A673 (cell line): ENCODE data around the gene NCOA7.

Experiments used
- CTCF ChIP-seq: fragments of 300-800, 200-600 bp; sonication (generic); conservative IDR thresholded peaks from 2 replicates; pipeline ENCODE4 v1.5.1; 2017; ENCODE audit warnings: low read depth, mild to moderate bottlenecking, antibody characterized with exemption, low read length, moderate library complexity, mixed read lengths
- EZH2 ChIP-seq: fragments of 200-600 bp; sonication (generic); IDR thresholded peaks from 2 replicates; pipeline ENCODE4 v1.6.1; 2017; ENCODE audit warnings: borderline replicate concordance, low read depth, mild to moderate bottlenecking, mixed read lengths, antibody characterized with exemption, low read length; ENCODE audit not compliant: poor library complexity, severe bottlenecking

GRCh38 chr6:125872259-125872921 is 81.6 kb downstream of the NCOA7 start:
- TF ChIP-seq EZH2 (no peak), CTCF (no peak)
